Prostate gland (tissue), 2 donors: Measurements from ENCODE around the gene SMG6. TPM values are rescaled to one million over a fixed set of nuclear protein-coding genes. Genes with fewer than 3 reads are reported as not detected.

ENCODE experiments used
- DNase-seq: peaks from one replicate; pipeline ENCODE4 v3.0.0-alpha.2; 2019; ENCODE audit warnings: low spot score
- H3K27ac ChIP-seq, 2 donors: fragments of 200-600 bp; sonication (generic); 2 replicates each; pipeline ENCODE4 v1.5.1; 2017 to 2019
- H3K27me3 ChIP-seq: fragments of 200-600 bp; sonication (generic); replicated peaks from 2 replicates; pipeline ENCODE4 v1.5.1; 2019; ENCODE audit not compliant: insufficient read depth
- H3K36me3 ChIP-seq, 2 donors: fragments of 200-600 bp; sonication (generic); 1 replicate in 1 of 2; 2 replicates in 1 of 2; pipeline versions ENCODE4 v1.5.1 to v1.8.1; 2017 to 2019
- H3K4me1 ChIP-seq: fragments of 200-600 bp; sonication (generic); replicated peaks from 2 replicates; pipeline ENCODE4 v1.5.1; 2019
- H3K4me3 ChIP-seq, 2 donors: fragments of 200-600 bp; sonication (generic); 2 replicates each; pipeline ENCODE4 v1.5.1; 2017 to 2019
- H3K9me3 ChIP-seq: fragments of 200-600 bp; sonication (generic); 2 replicates; pipeline ENCODE4 v1.5.1; 2017
- CTCF ChIP-seq, 4 experiments: fragments of 200-600 bp in 2 of 4; fragments of 450-650 bp in 2 of 4; sonication (generic) in 2 of 4; IDR thresholded peaks; 1 replicate in 3 of 4; 2 replicates in 1 of 4; pipeline ENCODE4 v1.5.1; 2016 to 2019; ENCODE audit warnings: antibody characterized with exemption in 4 of 4, mild to moderate bottlenecking in 2 of 4, moderate library complexity in 2 of 4
- POLR2A ChIP-seq: fragments of 450-650 bp; IDR thresholded peaks from one replicate; pipeline ENCODE4 v1.6.1; 2016; ENCODE audit warnings: antibody characterized with exemption, mild to moderate bottlenecking
- POLR2AphosphoS5 ChIP-seq: sonication (generic); formaldehyde crosslinking; IDR thresholded peaks from one replicate; pipeline ENCODE4 v1.6.1; 2017; ENCODE audit warnings: antibody characterized with exemption
- WGBS: methylation state at CpG from one replicate; pipeline ENCODE4 v1.1.5; 2018; 5-methylcytosine and 5-hydroxymethylcytosine counted together
- intact Hi-C: fragments of 100-400 bp; cut with DNase I; formaldehyde crosslinking; loops from one replicate; pipeline ENCODE4 v1.14.2; 2022
- total RNA-seq, 2 donors: library from RNA; depleted of rRNA; stranded (reverse); fragments of >200 nt; gene quantifications; one replicate each; pipeline ENCODE4 v1.1.0, GENCODE V29; 2016

The SMG6 gene
- total RNA-seq, 2 donors from 2014 or later = 23.8 to 56.0 TPM

- H3K4me3 ChIP-seq = peak within 1 kb of the TSS; percentile 66 to 68
- peaks cover 8% of the 10 kb centered on the region for H3K4me1 ChIP-seq
- TF ChIP-seq POLR2AphosphoS5 (peak; percentile 98), CTCF (IDR thresholded peaks at IDR 0.05) (peak; percentile 21 to 73 (median 58)), POLR2A (peak; percentile 82)
- DNase-seq = peak; percentile 94
- H3K9me3 ChIP-seq = no peaks in the 10 kb centered on the region
- H3K27ac ChIP-seq = peak within 1 kb of the TSS; percentile 86 to 89
- under 1% methylated on average over 85 of the region's 93 CpGs for WGBS
- intact Hi-C loops = loop anchor here (5.0 kb wide), 1 partner anchor 134 kb away; no protein-coding TSS in a partner anchor
- H3K36me3 ChIP-seq = no peaks in the 10 kb centered on the region
- H3K27me3 ChIP-seq = no peaks in the 10 kb centered on the region
Measured at GRCh38 chr17:2041561-2042389, 261.8 kb downstream of the SMG6 start, which contains the start of gene OVCA2. Gene OVCA2, plus strand, starts transcription at chr17:2042022. Its CDS starts 26 bp downstream, at chr17:2042048.

DNA sequence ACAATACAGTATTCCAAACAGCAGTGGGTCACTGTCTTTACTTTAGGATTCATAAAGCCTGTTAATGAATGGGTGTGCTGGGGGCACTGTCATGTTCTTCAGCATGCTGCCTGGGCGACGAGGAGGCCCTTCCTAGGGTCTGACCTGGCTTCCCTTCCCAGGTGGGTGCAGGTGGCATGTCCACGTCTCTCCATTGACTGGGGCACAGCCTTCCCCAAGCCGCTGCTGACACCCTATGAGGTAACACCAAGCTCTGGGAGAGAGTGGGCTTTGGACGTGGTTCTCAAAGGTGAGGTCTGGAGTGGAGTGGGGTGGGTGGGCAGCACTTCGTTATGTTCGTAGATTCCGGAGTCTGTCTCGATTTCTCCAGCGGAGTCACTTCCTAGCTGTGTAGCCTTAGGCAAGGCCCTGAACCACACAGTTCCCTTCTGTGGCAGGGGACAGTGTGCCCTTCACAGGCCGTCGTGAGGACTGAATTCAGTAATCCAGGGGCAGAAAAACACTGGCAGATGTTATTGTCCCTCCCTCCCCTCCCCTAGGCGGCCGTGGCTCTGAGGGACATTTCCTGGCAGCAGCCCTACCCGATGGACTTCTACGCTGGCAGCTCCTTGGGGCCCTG, 262.5 kb downstream of the SMG6 start:
- no peaks in the 10 kb centered on the region for H3K9me3 ChIP-seq
- peaks cover 0 to 1% of the 10 kb centered on the region in 2 donors for H3K36me3 ChIP-seq
- 53% methylated on average over 15 of the region's 16 CpGs for WGBS
- no peaks in the 10 kb centered on the region for H3K27me3 ChIP-seq
- TF ChIP-seq POLR2AphosphoS5 = no peak
- no peak for TF ChIP-seq CTCF (IDR thresholded peaks at IDR 0.05)
- no peak for TF ChIP-seq POLR2A
- intact Hi-C loops = loop anchor here (5.0 kb wide), 1 partner anchor 134 kb away; no protein-coding TSS in a partner anchor
- peak overlapping the region; percentile 86 to 89 for H3K27ac ChIP-seq
- peaks cover 8% of the 10 kb centered on the region for H3K4me1 ChIP-seq
- DNase-seq = no peak
- H3K4me3 ChIP-seq = peak overlapping the region; percentile 66 to 68

GRCh38 chr17:2040219-2040827, 263.3 kb downstream of the SMG6 start:
- peaks cover 8% of the 10 kb centered on the region for H3K4me1 ChIP-seq
- intact Hi-C loops = loop anchor here (5.0 kb wide), 1 partner anchor 133 kb away; no protein-coding TSS in a partner anchor
- WGBS = 90% methylated on average over 7 of the region's 7 CpGs
- no peaks in the 10 kb centered on the region for H3K9me3 ChIP-seq
- H3K36me3 ChIP-seq = peaks cover 0 to 4% of the 10 kb centered on the region in 2 donors
- no peaks in the 10 kb centered on the region for H3K27me3 ChIP-seq
- peak overlapping the region in 1 of 2 donors; percentile 89 for H3K27ac ChIP-seq
- TF ChIP-seq POLR2A = no peak
- TF ChIP-seq POLR2AphosphoS5 = no peak
- no peak for TF ChIP-seq CTCF (IDR thresholded peaks at IDR 0.05)
- no peak for DNase-seq
- H3K4me3 ChIP-seq = no peak overlapping the region

GRCh38 chr17:2037155-2037554, 266.4 kb downstream of the SMG6 start:
- 80% methylated on average over 10 of the region's 10 CpGs for WGBS

More at GRCh38 chr17:2037155-2037554, 266.4 kb downstream of the SMG6 start:
- TF ChIP-seq POLR2A (no peak), POLR2AphosphoS5 (no peak), CTCF (IDR thresholded peaks at IDR 0.05) (no peak)
- intact Hi-C loops = no loop called here
- H3K27me3 ChIP-seq = no peaks in the 10 kb centered on the region
- H3K9me3 ChIP-seq = no peaks in the 10 kb centered on the region
- DNase-seq = no peak
- H3K36me3 ChIP-seq = peaks cover 0 to 13% of the 10 kb centered on the region in 2 donors
- no peak overlapping the region for H3K27ac ChIP-seq
- H3K4me3 ChIP-seq = no peak overlapping the region
- no peaks in the 10 kb centered on the region for H3K4me1 ChIP-seq
